Panc1 (cell line): ENCODE measurements around the gene EPHB2. TPM values are rescaled to one million over a fixed set of nuclear protein-coding genes. Genes with fewer than 3 reads are reported as not detected.

ENCODE experiments used
- ATAC-seq: fragments of 200-7000 bp; cut with Tn5 transposase; 2 replicates; pipeline ENCODE4 v1.9.1; 2020; ENCODE audit warnings: mild to moderate bottlenecking, moderate library complexity
- BruUV-seq: library from RNA; stranded (reverse); fragments of 400-500 nt; replicated peaks from 2 replicates; lab custom pipeline; 2021; lab: Mats Ljungman, UMichigan
- CTCF ChIA-PET: fragments of 300-600 bp; sonication (Branson Sonifier 250); formaldehyde crosslinking; loops from one replicate; lab custom pipeline; 2022; ENCODE audit warnings: antibody characterized with exemption; lab: Charles Lee
- POLR2A ChIA-PET: fragments of 300-600 bp; sonication (Branson Sonifier 250); formaldehyde crosslinking; loops from one replicate; lab custom pipeline; 2022; ENCODE audit warnings: antibody characterized with exemption; lab: Charles Lee
- DNase-seq: peaks from one replicate; pipeline ENCODE4 v3.0.0-alpha.2; 2010; ENCODE audit warnings: low read depth, low spot score
- H3K27ac ChIP-seq: 2 replicates; pipeline ENCODE4 v1.5.1; 2011; ENCODE audit warnings: mild to moderate bottlenecking, low read length, inconsistent platforms
- H3K27me3 ChIP-seq: fragments of 200-500 bp; sonication (Bioruptor generic); 2 replicates; pipeline ENCODE4 v1.6.0; 2014; ENCODE audit warnings: low read length, inconsistent platforms; ENCODE audit not compliant: control insufficient read depth, insufficient read depth
- H3K36me3 ChIP-seq: fragments of 200-500 bp; sonication (Bioruptor generic); 2 replicates; pipeline ENCODE4 v1.5.1; 2014; ENCODE audit warnings: inconsistent platforms, mild to moderate bottlenecking, low read length, moderate library complexity; ENCODE audit not compliant: control insufficient read depth, insufficient read depth
- H3K4me1 ChIP-seq: 2 replicates; pipeline ENCODE4 v1.5.1; 2011; ENCODE audit warnings: inconsistent platforms, mild to moderate bottlenecking, low read length, moderate library complexity; ENCODE audit not compliant: control insufficient read depth, insufficient read depth
- H3K4me3 ChIP-seq, 2 experiments: 2 replicates each; pipeline ENCODE4 v1.5.1; 2011 to 2012; ENCODE audit warnings: low read depth in 2 of 2, low read length in 2 of 2, mild to moderate bottlenecking in 2 of 2, inconsistent platforms in 1 of 2, moderate library complexity in 1 of 2
- H3K9me3 ChIP-seq: fragments of 200-500 bp; sonication (Bioruptor generic); 2 replicates; pipeline ENCODE4 v1.5.1; 2014; ENCODE audit warnings: low read depth, mild to moderate bottlenecking, inconsistent platforms, low read length, moderate library complexity; ENCODE audit not compliant: control insufficient read depth, insufficient read depth
- CTCF ChIP-seq: fragments of 450-650 bp; IDR thresholded peaks from 2 replicates; pipeline ENCODE4 v1.5.1; 2017; ENCODE audit warnings: mild to moderate bottlenecking
- POLR2AphosphoS5 ChIP-seq: IDR thresholded peaks from 2 replicates; pipeline ENCODE4 v1.6.1; 2012; ENCODE audit warnings: mild to moderate bottlenecking, low read depth, low read length, moderate library complexity
- REST ChIP-seq, 2 experiments: IDR thresholded peaks; 2 replicates each; pipeline ENCODE4 v1.6.1; 2011 to 2012; ENCODE audit warnings: low read depth in 2 of 2, control low read depth in 1 of 2, low read length in 1 of 2, mild to moderate bottlenecking in 1 of 2, moderate library complexity in 1 of 2; ENCODE audit not compliant: insufficient read depth in 1 of 2
- SIN3A ChIP-seq: IDR thresholded peaks from 2 replicates; pipeline ENCODE4 v1.6.1; 2012; ENCODE audit warnings: low read depth, mild to moderate bottlenecking, low read length, moderate library complexity, borderline replicate concordance; ENCODE audit not compliant: insufficient read depth
- TCF7L2 ChIP-seq: IDR thresholded peaks from 2 replicates; pipeline ENCODE4 v1.6.1; 2011; ENCODE audit warnings: mild to moderate bottlenecking, low read depth, low read length, inconsistent platforms
- in situ Hi-C: cut with HindIII; loops from 2 replicates; pipeline ENCODE4 v1.10.0; 2016; ENCODE audit warnings: low sequenced_read_pairs, low pct_unique_long_range_greater_than_20kb
- intact Hi-C: fragments of 100-400 bp; cut with micrococcal nuclease; formaldehyde crosslinking; loops from one replicate; pipeline ENCODE4 v1.10.0; 2022; ENCODE audit not compliant: unreplicated experiment
- total RNA-seq: library from RNA; stranded (reverse); gene quantifications from one replicate; pipeline ENCODE4 v1.2.1, GENCODE V29; 2021; ENCODE audit not compliant: unreplicated experiment

EPHB2 gene
- total RNA-seq, 1 experiment from 2014 or later, result 29.0 TPM

GRCh38 chr1:22778408-22778807 is 67.8 kb downstream of the EPHB2 start:
- intact Hi-C loops (no loop called here), in situ Hi-C loops (no loop called here)
- no peak for TF ChIP-seq TCF7L2
- TF ChIP-seq SIN3A, result no peak
- no peak for TF ChIP-seq POLR2AphosphoS5
- no peak for TF ChIP-seq CTCF
- no peak for TF ChIP-seq REST (IDR thresholded peaks at IDR 0.05; ENCODE audit: insufficient read depth in 1 of 2, low read depth in 2 of 2, low read length in 1 of 2)
- BruUV-seq, result no TSS peak
- H3K9me3 ChIP-seq, result no peaks in the 10 kb centered on the region
- no peak for ATAC-seq
- no peaks in the 10 kb centered on the region for H3K36me3 ChIP-seq
- H3K4me1 ChIP-seq, result no peaks in the 10 kb centered on the region
- POLR2A ChIA-PET, result no interaction called here
- H3K27me3 ChIP-seq, result no peaks in the 10 kb centered on the region
- no peak overlapping the region for H3K27ac ChIP-seq
- H3K4me3 ChIP-seq, result no peak overlapping the region
- no peak for DNase-seq
- CTCF ChIA-PET, result no interaction called here

- Histone ChIP-seq H3K4me1 (no peaks in the 10 kb centered on the region), H3K9me3 (no peaks in the 10 kb centered on the region), H3K36me3 (no peaks in the 10 kb centered on the region), H3K4me3 (no peak overlapping the region), H3K27me3 (no peaks in the 10 kb centered on the region), H3K27ac (no peak overlapping the region)
- ChIA-PET POLR2A (no interaction called here), CTCF (no interaction called here)
- DNase-seq (no peak), ATAC-seq (no peak)
- in situ Hi-C loops, result no loop called here
- no TSS peak for BruUV-seq
- intact Hi-C loops, result no loop called here
- TF ChIP-seq REST (IDR thresholded peaks at IDR 0.05; ENCODE audit: insufficient read depth in 1 of 2, low read depth in 2 of 2, low read length in 1 of 2) (no peak), SIN3A (no peak)
These were observed 68.4 kb downstream of the EPHB2 start for GRCh38 chr1:22778862-22779520.
